Rectal smooth muscle tissue (tissue), 1 donor: ENCODE results near the gene FAM13A.
"Not testable (repeated sequence)": the region's sequence is repeated elsewhere in the genome, so short reads cannot be mapped to it uniquely, and the experiment has no call there.

Experiments used
- H3K27ac ChIP-seq: one replicate; pipeline ENCODE4 v1.7.0; 2013; ENCODE audit warnings: low read depth, low read length, inconsistent platforms
- H3K27me3 ChIP-seq: one replicate; pipeline ENCODE4 v1.7.0; 2013; ENCODE audit warnings: low read length; ENCODE audit not compliant: control insufficient read depth, insufficient read depth
- H3K36me3 ChIP-seq: one replicate; pipeline ENCODE4 v1.7.0; 2013; ENCODE audit warnings: low read length; ENCODE audit not compliant: control insufficient read depth, insufficient read depth
- H3K4me1 ChIP-seq: one replicate; pipeline ENCODE4 v1.7.0; 2013; ENCODE audit warnings: low read length; ENCODE audit not compliant: control insufficient read depth, insufficient read depth
- H3K4me3 ChIP-seq: one replicate; pipeline ENCODE4 v1.7.0; 2013; ENCODE audit warnings: low read length
- H3K9ac ChIP-seq: one replicate; pipeline ENCODE4 v1.7.0; 2013; ENCODE audit warnings: low read length

FAM13A gene

GRCh38 chr4:89031272-89031671, 25.7 kb downstream of the FAM13A start:
- H3K36me3 ChIP-seq: no peaks in the 10 kb centered on the region
- H3K4me3 ChIP-seq: no peak overlapping the region
- H3K9ac ChIP-seq: no peak overlapping the region
- no peaks in the 10 kb centered on the region for H3K4me1 ChIP-seq
- no peak overlapping the region for H3K27ac ChIP-seq
- no peaks in the 10 kb centered on the region for H3K27me3 ChIP-seq

- H3K27ac ChIP-seq: no peak overlapping the region
- H3K9ac ChIP-seq: no peak overlapping the region
- H3K4me3 ChIP-seq: no peak overlapping the region
- no peaks in the 10 kb centered on the region for H3K27me3 ChIP-seq
- H3K4me1 ChIP-seq: no peaks in the 10 kb centered on the region
- H3K36me3 ChIP-seq: no peaks in the 10 kb centered on the region
Observed at GRCh38 chr4:89029591-89029990, 27.4 kb downstream of the FAM13A start.

GRCh38 chr4:89026542-89026941, 30.4 kb downstream of the FAM13A start:
- Histone ChIP-seq H3K9ac (no peak overlapping the region), H3K4me3 (no peak overlapping the region), H3K36me3 (no peaks in the 10 kb centered on the region), H3K4me1 (no peaks in the 10 kb centered on the region), H3K27me3 (no peaks in the 10 kb centered on the region), H3K27ac (no peak overlapping the region)

DNA sequence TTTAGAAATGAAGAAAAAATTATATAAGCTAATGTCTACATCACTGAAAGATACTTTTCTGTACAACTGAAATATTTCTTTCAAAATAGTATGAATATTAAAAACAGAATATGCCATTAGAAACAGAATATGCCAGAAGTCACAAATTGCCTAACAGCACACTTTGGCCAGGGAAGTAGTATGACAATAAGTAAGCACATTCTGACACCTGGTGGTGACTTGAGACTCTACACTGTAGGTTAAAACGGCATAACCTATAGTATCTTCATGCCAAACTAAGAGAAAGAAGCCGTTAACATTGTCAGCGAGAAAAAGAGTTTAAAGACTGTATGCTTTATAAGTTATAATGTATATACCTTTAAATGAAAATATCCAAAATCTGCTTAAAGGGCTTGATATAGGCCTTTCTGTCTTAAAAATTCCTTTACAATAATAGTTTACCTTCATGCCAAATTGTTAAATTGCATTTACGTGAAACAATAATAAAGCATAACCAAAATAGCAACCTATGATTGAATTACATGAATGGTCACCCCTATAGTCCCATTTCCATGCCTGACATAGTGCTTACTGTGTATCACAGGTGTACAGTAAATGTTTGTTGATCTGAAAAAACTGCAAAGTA, 32.8 kb downstream of the FAM13A start:
- Histone ChIP-seq H3K27me3 (no peaks in the 10 kb centered on the region), H3K9ac (no peak overlapping the region), H3K4me1 (no peaks in the 10 kb centered on the region), H3K36me3 (no peaks in the 10 kb centered on the region), H3K4me3 (no peak overlapping the region), H3K27ac (no peak overlapping the region)

DNA sequence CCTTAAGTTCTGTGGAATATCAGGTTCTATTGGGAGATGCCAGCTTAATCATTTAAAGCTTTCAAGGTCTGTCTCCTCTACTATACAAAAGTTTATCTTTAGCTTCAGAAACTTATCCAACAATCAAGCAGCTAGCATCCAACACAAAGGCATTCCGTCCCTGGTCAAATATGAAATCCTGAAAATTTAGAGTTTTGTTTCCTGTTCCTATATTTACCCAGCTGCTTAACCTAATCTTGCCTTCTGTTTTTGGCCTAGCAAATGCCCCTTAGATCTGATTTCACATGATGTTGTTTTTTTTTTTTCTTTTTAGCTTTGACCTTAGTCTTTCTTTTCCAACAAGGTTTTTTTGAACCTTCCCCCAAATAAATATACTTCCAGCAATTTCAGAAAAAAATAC, 33.8 kb downstream of the FAM13A start:
- H3K27ac ChIP-seq: no peak overlapping the region
- H3K36me3 ChIP-seq: no peaks in the 10 kb centered on the region
- no peak overlapping the region for H3K9ac ChIP-seq

DNA sequence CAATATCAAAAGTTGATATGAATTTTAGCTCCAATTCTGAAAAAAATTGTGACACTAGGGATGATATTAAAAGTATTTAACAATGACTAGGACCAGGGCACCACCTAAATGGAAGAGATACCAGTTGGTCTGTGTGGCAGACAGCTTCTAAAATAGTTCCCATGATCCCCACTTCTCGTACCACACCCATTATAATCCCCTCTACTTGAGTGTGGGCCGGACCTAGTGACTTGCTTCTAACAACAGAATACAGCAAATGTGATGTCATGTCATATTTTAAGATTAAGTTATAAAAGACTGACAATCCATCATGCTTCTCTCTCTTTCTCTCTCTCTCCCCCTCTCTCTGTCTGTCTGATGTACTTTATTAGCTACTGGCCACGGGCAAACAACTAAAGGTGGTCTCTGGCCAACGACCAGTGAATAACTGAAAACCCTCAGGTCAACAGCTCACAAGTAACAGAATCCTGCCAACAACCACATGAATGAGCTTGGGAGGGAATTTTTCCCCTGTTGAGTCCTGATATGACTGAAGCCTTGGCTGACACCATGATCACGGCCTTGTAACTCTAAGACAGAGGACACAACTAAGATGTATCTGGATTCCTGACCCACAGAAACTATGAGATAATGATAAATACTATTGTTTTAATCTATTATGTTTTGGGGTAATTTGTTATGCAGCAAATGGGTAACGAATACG, 34.4 kb downstream of the FAM13A start:
- Histone ChIP-seq H3K4me1 (no peaks in the 10 kb centered on the region), H3K36me3 (no peaks in the 10 kb centered on the region), H3K4me3 (no peak overlapping the region), H3K27me3 (no peaks in the 10 kb centered on the region), H3K27ac (no peak overlapping the region), H3K9ac (no peak overlapping the region)

More for the DNA sequence above, 33.8 kb downstream of the FAM13A start:
- H3K4me3 ChIP-seq: no peak overlapping the region
- no peaks in the 10 kb centered on the region for H3K27me3 ChIP-seq
- H3K4me1 ChIP-seq: no peaks in the 10 kb centered on the region

DNA sequence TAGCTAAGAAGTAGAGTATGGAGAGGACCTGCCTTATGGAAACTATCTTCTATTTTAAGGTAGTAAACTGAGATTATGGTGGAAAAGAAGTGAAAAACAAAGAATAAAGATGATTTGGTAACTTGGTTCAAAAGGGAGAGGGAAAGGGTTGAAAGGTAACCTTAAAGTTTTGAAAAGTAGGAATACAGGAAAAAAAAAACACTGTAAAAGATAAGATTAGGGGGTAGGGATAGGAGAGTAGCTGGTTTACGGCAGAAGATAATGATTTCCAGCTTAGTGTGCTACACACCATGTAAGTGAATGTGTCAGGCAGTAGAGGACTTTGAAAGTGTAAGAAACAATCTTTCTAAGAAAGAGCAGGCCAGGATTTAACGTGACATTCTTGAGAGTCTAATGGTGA, 35.3 kb downstream of the FAM13A start:
- H3K27me3 ChIP-seq: no peaks in the 10 kb centered on the region

GRCh38 chr4:89021062-89021461, 35.9 kb downstream of the FAM13A start:
- Histone ChIP-seq H3K4me1 (no peaks in the 10 kb centered on the region), H3K4me3 (no peak overlapping the region), H3K27ac (no peak overlapping the region), H3K27me3 (no peaks in the 10 kb centered on the region), H3K36me3 (no peaks in the 10 kb centered on the region), H3K9ac (no peak overlapping the region)

More for the DNA sequence above, 35.3 kb downstream of the FAM13A start:
- Histone ChIP-seq H3K9ac (no peak overlapping the region), H3K4me3 (no peak overlapping the region), H3K4me1 (no peaks in the 10 kb centered on the region), H3K36me3 (no peaks in the 10 kb centered on the region), H3K27ac (no peak overlapping the region)

DNA sequence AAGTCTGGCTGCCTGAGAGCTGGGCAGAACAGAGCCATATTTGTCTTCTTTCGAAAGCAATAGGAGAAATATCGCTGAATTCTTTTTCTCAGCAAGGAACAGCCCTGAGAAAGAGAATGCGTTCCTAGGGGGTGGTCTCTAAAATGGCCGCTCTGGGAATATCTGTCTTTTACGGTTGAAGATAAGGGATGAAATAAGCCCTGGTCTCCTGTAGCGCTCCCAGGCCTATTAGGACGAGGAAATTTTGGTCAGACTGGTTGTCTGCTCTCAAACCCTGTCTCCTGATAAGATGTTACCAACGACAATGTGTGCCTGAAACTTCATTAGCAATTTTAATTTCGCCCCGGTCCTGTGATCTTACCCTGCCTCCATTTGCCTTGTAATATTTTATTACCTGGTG, 42.1 kb downstream of the FAM13A start:
- H3K27me3 ChIP-seq, H3K36me3 ChIP-seq, H3K27ac ChIP-seq: not testable (repeated sequence)

GRCh38 chr4:89009761-89010369, 47.1 kb downstream of the FAM13A start:
- no peak overlapping the region for H3K27ac ChIP-seq
- no peak overlapping the region for H3K4me3 ChIP-seq
- H3K36me3 ChIP-seq: no peaks in the 10 kb centered on the region
- H3K27me3 ChIP-seq: no peaks in the 10 kb centered on the region
- no peak overlapping the region for H3K9ac ChIP-seq
- no peaks in the 10 kb centered on the region for H3K4me1 ChIP-seq

More for the DNA sequence above, 42.1 kb downstream of the FAM13A start:
- H3K4me3 ChIP-seq, H3K9ac ChIP-seq, H3K4me1 ChIP-seq: not testable (repeated sequence)

GRCh38 chr4:89009115-89009514, 47.9 kb downstream of the FAM13A start:
- no peak overlapping the region for H3K4me3 ChIP-seq

DNA sequence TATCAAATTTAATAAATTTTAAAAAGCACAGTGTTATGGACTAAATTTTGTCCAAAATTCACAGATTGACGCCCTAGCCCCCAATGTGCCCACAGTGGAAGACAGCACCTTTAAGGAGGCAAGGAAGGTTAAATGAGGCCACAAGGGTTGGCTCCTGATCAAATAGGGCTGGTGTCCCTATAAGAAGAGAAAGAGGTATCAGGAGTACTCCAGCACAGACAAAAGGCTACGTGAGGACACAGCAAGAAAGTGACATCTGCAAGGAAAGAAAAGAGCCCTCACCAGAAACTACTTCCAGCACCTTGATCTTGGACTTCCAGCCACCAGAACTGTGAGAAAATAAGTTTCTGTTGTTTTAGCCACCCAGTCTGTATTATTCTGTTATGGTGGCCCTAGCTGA, 48.8 kb downstream of the FAM13A start:
- Histone ChIP-seq H3K4me1 (no peaks in the 10 kb centered on the region), H3K4me3 (no peak overlapping the region), H3K36me3 (no peaks in the 10 kb centered on the region), H3K9ac (no peak overlapping the region), H3K27ac (no peak overlapping the region), H3K27me3 (no peaks in the 10 kb centered on the region)

More at GRCh38 chr4:89009115-89009514, 47.9 kb downstream of the FAM13A start:
- no peaks in the 10 kb centered on the region for H3K27me3 ChIP-seq
- H3K4me1 ChIP-seq: no peaks in the 10 kb centered on the region
- no peak overlapping the region for H3K27ac ChIP-seq
- H3K36me3 ChIP-seq: no peaks in the 10 kb centered on the region
- H3K9ac ChIP-seq: no peak overlapping the region
